GM03348 (cell line): Measurements from ENCODE around the gene FGF16.
"Not testable (repeated sequence)": the region's sequence is repeated elsewhere in the genome, so short reads cannot be mapped to it uniquely, and the experiment has no call there.

ENCODE experiments used
- DNase-seq: peaks from one replicate; pipeline ENCODE4 v3.0.0; 2012; ENCODE audit warnings: low spot score

The FGF16 gene

GRCh38 chrX:77446908-77447652, at the start of gene FGF16:
Gene FGF16 (plus strand): TSS chrX:77447389. CDS start chrX:77447675, 286 bp downstream.
- peak; percentile 34 for DNase-seq

- DNase-seq: no peak
Observed at GRCh38 chrX:77398330-77398954, 48.7 kb upstream of the FGF16 start.

- DNase-seq: no peak
Observed at GRCh38 chrX:77404419-77404818, 42.8 kb upstream of the FGF16 start.

GRCh38 chrX:77407821-77408220, 39.4 kb upstream of the FGF16 start:
- DNase-seq: not testable (repeated sequence)

DNA sequence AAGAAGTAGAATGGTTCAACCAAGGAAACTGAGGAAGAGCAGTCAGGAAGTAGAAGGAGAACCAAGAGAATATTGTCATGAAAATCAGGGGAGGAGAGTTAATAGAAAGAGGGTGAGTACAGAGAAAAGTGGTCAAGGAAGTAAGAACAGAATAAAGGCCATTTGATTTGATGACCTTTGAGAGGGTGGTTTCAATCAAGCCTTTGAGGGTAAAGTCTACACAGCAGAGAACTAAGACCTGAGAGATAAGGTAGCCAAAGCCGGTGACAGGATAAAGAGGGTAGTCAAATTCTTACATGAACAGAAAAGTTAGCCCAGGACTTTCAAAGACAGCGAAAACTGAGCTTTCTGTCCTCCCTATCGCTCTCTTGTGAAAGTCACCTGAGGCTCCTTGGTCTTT, 34.6 kb upstream of the FGF16 start:
- no peak for DNase-seq

- DNase-seq: no peak
Observed at GRCh38 chrX:77415161-77415560, 32.0 kb upstream of the FGF16 start.

DNA sequence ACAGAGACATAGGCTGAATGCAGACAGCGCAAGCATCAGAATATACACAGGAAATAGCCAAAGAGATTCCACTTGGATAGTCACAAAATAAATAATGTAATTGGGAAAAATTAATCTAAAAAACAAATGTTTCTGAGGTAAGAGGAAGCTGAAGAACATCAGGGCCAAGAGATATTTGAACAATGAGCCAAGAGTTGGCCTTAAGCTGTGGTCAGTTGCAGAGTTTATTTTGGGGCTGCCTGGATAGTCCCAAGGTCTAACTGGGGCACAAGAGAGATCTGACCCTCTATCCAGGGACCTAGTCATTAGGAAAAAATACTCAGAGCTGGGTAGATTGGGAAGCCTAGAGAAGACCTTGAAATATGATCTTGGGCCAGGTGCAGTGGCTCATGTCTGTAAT, 31.3 kb upstream of the FGF16 start:
- DNase-seq: no peak

GRCh38 chrX:77422891-77423648, 24.1 kb upstream of the FGF16 start:
- no peak for DNase-seq

DNA sequence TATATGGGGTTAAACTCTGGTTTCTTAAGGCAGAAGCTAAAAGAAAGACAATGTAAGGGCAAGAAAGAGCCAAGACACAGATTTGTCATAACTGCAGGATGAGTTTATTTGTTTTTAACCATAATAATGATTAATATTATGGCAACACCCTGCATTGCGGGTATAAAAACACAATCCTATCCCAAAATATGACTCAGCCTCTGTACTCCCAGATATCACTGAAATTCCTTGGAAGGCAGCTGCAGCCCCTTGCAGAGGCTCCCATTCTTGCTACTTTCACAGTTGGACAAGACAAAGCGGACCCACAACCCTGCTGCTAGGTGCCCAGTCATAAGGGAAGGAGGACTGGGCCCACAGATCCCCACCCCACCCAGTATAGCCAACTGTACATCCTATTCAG, 20.4 kb upstream of the FGF16 start:
- DNase-seq: peak; percentile 47

DNA sequence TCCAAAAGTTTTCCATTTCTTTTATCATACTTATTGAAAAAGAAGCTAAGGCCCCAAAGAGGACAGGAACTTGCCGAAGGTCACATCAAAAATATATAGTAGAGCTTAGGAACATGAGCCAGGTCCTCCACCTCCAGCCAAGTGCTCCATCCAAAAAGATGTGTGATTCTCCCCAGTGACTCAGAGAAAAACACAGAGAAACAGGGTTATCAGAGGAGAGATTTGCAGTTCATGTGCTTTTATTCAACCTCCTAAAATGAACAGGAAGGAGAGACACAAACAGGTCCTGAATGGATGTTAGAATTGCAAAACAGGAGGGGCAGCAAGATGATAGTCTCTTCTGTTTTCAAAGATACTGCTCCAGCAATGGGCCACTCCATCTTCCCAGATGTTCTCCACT, 19.6 kb upstream of the FGF16 start:
- no peak for DNase-seq

DNA sequence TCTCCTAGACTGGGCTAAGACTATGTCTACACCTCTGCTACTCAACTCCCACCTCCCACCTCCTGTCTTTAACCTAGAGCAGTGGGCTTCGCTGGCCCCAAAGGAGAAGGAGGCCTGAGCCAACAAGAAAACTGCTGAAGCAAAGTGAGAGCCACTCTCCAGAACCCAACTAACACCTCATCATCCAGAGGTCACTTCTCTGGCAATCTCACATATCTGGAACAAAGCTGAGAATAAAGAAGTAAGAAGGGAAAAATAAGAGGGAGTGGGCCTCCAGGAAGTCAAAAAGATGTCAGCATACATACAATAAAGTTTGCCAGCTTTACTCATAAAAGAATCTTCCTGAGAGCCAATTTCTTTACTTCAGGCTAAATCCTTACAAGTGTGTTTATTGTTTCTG, 18.6 kb upstream of the FGF16 start:
- DNase-seq: no peak

DNA sequence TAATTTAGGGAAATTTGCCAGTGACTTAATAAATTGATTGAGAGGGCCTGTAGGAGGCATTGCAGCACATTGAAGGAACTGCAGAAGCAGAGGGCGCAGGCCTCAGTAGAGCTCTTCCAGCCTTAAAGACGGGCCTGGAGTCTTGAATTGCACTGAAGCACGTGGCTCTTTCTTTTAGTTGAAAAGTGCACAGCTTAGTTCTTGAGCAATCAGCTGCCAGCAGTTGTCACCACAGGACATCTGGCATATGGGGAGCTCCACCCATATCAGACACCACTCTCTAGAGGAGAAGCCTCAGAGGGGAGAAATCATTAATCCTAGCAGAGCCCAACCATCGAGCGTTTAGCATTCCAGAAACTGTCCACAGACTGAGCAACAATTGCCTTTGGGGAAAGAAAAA, 16.0 kb upstream of the FGF16 start:
- peak; percentile 67 for DNase-seq

- no peak for DNase-seq
Observed at GRCh38 chrX:77433001-77433400, 14.2 kb upstream of the FGF16 start.

- DNase-seq: no peak
Observed at GRCh38 chrX:77434962-77435361, 12.2 kb upstream of the FGF16 start.

- no peak for DNase-seq
Observed at GRCh38 chrX:77436271-77436670, 10.9 kb upstream of the FGF16 start.

DNA sequence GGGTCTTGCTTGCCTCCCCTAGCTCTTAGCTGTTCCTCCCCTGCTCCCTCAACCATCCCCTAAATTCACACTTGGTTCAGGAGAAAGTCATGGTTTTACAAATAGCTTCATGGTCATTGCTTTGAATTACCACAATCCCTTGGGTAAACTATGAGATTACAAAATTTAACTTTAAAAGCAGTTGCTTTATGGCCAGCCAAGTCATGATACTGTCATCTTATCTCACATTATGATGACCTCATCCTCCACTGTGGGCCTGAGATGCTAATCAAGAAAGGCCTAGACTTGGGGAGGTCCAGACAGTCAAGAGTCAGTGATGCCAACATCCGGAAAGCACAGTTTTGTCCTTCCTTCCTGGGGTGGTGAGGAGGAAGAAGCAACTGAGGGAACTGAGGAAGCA, 10.5 kb upstream of the FGF16 start:
- DNase-seq: no peak

GRCh38 chrX:77440330-77440729, 6.9 kb upstream of the FGF16 start:
- DNase-seq: no peak

- DNase-seq: no peak
Observed at GRCh38 chrX:77441033-77441432, 6.2 kb upstream of the FGF16 start.

- DNase-seq: no peak
Observed at GRCh38 chrX:77441479-77441878, 5.7 kb upstream of the FGF16 start.

- DNase-seq: peak; percentile 54
Observed at GRCh38 chrX:77442728-77443127, 4.5 kb upstream of the FGF16 start.

DNA sequence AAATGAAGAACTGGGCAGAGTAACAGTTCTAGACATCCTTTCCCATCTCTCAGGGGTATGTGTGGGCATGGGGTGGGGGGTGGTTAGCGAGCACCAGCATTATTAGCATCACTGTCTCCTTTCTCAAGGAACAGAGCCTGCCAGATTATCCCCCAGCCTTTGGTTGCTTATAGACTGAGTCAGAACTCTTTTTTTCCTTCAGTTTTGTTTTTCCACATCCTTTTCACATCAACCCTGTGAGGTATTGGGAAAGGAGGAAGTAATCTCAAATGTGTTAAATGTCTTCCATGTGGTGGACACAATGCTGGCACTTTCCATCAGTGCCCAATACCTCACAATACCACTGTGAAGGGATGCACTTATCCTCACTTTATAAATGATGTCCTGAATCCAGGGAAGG, 3.1 kb upstream of the FGF16 start:
- no peak for DNase-seq

DNA sequence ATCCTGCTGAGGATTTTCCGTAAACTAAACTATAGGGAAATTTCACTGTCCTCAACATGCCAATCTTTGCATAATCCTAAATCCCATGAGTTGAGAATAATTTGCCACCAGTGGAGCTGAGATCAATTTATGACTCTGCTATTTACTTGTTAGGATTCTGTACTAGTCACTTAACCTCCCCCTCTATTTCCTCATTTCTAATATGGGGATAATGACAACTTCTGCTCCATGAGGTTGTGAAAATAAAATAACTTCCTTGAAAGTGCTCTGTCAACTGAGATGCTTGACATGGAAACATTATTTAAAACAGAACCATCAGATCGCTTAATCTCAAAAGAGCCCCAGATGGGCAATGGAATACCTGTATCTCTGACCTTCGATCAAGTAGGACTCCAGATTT, 2.6 kb upstream of the FGF16 start:
- no peak for DNase-seq

GRCh38 chrX:77446029-77446585, 1.1 kb upstream of the FGF16 start:
- DNase-seq: peak; percentile 12
